ENCODE results near the gene GDPD3.
A peak's percentile ranks its signal among the peaks of the same experiment; 100 is the strongest.
"Not testable (repeated sequence)": the region's sequence is repeated elsewhere in the genome, so short reads cannot be mapped to it uniquely, and the experiment has no call there.

Gene GDPD3

DNA sequence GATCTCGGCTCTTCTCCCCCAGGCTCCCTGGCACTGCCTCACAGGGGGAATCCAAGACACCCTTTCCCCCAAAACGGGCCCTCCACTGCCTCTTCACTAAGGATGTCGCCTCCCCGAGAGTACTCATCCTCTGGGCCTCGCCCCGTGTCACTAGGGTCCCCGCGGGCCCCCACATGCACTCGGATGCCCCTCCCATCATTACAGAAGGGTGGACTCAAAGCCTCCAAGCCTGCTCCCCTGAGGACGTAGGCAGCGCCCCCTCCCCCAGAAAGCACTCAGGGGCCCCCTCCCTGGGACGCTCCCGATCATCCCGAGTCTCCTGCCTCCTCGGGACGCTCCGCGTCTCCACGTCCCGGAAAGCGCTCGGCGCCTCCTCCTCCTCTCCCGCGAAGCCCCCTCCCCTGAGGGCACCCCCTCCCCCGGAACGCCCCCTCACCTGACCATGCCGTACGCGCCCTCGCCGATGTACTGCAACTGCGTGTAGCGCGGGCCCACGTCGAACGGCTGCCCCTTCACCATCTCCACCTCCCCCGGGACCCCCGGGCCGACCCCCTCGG lies 9.3 kb upstream of the GDPD3 start:
- DNase-seq = peak; percentile 3

DNA sequence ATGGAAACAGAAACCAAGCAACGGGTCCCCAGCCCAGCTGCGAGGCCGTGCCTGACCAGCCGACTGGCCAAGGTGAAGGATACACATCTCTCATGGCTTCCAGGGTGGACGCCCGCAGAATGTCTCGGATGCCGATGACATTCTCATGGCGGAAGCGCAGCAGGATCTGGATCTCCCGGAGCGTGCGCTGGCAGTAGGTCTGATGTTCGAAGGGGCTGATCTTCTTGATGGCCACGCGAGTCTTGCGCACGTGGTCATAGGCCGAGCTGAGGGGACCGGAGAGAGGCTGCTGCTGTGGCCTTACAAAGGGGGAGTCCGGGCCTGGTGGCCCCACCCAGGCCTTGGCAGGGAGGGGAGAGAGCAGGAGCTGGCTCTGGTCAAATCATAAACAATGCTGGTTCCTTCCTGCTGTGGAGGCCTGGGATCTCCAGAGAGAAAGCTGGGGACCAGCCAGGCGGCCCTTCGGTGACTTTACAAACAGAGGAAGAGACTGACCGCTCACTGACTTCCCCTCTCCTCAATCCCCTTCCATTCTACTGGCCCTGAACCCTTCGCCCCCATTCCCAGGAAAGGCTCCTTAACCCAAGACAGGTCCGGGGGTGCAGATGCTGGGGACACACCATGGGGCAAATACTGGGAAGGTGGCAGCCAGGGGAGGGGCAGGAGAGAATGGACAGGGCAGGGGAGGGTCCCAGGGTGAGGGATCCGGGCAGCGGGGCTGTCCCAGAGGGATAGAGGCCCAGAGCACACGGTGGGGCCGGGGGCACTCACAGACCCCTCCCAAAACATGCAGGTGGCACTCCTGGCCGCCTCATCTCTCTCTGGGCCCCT lies 8.6 kb upstream of the GDPD3 start:
- DNase-seq = no peak

DNA sequence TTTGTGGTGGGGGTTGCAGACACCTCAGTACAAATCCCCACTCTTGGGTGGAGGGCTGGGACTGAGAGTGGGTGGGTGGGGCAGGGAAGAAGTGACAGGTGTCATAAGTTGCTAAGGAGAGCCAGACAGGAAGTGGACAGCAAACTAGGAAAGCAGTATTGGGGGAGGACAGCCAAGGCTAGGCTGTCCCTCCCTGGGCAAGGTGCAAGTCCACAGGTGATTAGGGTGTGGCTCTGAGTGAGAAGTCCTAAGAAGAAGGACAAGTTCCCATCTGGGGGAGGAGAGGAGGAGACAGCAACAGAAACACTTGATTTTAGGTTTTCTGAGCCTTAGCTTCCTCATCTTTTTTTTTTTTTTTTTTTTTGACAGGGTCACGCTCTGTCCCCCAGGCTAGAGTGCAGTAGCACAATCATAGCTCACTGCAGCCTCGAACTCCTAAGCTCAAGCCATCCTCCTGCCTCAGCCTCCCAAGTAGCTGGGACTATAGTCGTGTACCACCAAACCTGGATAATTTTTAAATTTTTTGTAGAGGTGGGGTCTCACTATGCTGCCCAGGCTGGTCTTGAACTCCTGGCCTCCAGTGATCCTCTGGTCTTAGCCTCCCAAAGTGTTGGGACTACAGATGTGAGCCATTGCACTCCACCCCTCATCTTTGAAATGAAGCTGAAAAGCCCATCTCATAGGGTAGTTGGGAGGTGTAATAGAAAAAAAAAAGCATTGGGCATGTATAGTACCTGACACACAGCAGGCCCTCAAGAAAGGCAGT lies 7.2 kb upstream of the GDPD3 start:
- no peak for DNase-seq

DNA sequence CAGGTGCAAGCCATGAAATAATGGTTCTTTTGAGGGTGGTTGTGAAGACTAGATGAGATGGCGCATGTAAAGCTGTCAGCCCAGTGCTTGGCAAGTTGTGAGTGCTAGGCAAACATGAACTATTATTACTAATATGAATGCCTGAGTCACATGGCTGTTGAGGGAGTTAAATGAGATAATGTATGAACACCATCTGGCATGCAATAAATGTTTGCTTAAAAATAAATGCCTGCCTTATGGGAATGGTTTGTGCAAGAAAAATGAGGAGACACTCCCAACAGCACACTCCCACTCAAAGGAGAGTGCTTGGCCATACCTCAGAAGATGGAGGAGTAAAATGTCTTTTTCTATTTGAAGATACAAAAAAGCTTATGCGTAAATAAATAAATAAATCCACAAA lies 6.1 kb upstream of the GDPD3 start:
- no peak for DNase-seq

DNA sequence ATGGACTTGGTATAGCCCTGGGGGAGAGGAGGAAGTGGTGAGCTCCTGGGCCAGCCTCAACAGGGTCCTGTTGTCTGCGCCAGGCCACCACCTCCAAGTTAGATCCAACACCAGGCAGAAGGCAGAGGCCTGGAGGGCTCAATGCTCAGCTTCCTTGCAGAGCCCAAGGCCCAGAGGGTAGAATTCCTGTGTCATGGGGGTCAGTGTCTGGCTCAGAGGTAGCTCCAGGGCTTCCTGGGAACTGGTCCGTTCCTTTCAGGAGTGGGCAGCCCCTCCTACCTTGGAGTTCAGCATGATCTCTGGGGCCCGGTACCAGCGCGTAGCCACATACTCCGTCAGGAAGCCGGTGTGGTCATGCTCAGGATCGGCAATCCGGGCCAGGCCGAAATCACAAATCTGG lies 4.4 kb upstream of the GDPD3 start:
- DNase-seq = no peak

DNA sequence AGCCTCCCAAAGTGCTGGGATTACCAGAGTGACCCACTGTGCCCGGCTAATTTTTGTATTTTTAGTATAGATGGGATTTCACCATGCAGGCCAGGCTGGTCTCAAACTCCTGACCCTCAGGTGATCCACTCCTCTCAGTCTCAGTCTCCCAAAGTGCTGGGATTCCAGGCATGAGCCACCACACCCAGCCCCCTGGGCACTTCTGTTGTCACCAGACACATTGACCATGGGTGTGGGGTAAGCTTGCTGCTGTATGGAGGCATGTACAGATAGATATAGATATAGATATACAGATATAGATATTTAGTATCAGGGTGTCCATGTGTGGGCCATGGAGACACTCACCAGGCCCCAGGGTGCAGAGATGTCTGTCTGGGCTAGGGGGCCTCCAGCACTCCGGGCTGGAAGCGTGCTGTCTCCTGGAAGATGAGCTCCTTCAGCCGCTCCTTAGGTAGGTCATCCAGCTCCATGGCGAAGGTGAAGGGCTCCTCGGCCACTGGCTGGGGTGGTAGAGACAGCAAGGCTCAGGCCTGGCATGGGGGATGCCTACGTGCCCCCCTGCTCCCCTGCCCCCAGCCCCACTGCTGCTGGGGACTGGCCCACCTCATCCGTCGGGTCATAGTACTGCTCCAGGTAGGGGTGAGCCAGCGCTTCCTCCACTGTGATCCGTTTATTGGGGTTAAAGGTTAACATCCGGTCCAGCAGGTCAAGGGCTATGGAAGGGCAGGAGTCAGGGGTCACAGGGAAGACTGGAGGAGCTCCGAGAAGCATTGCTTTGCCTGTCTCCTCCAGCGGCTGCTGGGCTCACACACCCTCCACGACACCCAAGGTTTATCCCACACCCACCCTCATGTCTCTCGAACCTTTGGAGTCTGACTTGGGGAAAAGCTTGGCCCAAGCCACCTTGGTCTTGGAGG lies 3.2 kb upstream of the GDPD3 start:
- no peak for DNase-seq

DNA sequence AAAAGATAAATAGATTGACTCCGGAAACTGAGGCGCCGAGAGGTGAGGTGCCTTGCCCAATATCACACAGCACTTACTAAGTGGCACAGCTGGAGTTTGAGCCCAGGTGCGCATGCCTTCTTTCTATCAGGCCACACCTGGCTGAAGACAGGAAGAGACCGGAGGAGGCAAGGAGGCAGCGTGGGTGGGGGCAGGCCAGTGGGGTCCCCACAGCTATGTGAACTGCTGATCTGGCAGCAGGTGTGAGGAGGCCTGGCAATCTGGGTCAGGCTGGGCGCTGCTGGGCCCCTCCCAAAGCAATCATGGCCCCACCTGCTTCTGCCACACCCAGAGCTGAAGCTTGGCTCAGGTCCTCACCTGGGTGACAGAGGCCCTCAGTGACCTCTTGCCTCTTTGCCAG lies 1.9 kb upstream of the GDPD3 start:
- DNase-seq = no peak

DNA sequence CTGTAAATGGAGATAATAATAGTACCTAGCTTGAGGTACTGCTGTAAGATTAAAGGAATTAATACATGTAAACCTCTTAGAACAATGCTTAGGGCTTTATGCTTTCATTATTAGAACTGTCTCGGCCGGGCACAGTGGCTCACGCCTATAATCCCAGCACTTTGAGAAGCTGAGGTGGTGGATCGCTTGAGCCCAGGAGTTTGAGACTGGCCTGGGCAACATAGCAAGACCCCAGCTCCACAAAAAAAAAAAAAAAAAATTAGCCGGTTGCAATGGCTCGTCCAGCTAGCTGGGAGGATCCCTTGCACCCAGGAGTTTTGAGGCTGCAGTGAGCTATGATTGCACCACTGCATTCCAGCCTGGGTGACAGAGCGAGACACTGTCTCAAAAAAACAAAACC lies 1.5 kb upstream of the GDPD3 start:
- DNase-seq = not testable (repeated sequence)

DNA sequence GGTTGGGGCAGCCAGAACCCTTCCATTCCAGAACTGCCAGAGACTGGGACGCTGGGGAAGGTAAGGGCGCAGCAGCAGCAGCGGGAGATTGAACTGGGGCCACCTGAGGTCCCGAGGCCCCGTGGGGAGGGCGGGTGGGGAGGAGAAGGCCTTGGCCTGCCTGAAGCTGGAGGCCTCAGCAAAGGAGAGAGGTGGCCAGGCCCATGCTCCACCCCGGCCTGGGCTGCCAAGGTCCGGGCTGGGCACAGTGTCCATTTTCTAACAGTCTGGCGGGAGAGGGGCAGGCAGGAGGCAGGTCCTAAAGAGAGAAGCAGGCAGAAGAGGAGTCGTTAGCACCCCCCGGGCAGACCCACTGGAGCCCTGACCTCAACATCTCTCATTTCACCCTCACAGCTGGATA lies 1.1 kb upstream of the GDPD3 start:
- DNase-seq = no peak

DNA sequence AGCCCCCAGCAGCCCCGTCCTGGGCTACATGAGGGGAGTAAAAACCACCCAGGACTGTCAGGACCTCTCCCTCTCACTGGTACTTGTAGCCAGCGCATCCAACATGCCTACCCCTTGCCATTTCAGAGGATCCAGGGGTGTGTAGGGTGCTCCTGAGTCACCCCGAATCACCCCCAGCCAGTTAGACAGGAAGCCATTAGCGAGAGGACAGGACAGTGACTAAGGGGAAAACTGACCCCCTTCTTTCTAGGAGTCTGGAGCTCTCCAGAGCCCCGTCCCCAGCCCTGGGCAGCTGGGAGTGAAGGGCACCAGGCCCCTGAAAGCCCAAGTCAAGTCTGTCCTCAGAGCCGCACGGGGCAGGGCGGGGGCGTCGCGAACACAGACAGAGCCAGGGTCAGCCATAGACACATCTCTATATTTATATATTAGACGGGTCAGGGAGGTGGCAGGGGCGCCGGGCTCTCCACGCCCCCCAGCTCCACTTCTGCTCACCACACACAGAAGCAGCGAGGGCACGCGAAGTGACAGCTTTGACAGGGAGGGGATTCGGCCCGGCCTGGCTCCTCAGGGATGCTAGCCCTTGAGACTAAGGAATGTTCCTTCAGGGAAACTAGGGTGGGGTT lies 485 bp upstream of the GDPD3 start:
- DNase-seq = peak; percentile 13

DNA sequence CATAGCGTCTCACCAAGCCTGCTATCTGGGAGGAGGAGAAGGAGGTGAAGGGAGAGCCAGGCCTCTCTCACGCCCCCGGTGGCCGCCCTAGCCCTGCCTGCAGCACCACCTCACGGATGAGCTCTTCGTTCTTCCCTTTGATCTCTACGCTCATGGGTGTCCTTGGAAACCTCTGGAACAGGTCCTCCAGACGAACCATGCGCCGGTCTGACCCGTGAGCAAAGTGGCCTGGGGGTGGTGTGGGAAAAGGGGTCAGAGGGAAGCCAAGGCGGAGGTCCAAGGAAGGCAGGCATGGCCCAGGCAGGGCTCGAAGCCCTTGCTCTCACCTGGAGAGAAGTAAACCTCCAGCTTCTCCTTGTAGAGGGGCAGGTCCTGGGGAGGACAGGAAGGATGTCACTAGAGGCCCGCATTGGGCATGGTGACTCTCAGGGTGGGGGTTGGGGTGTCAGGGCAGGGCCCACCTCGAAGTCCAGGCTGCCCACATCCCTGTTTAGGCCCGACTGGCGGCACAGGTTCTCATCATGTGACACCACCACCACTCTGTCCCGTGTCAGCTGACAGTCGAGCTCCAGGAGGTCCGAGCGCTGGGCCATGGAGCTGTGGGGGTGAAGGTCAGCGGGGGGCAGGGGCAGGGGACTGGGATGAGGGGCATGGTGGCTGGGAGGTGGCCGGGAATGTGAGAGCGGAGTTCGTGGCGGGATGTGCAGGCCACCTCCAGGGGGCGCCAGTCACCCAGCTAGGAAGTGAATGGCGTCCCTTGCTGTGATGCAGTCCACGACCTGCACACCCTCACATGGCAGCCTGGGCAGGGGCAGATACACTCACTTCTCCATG lies 923 bp downstream of the GDPD3 start:
- DNase-seq = peak; percentile 51

DNA sequence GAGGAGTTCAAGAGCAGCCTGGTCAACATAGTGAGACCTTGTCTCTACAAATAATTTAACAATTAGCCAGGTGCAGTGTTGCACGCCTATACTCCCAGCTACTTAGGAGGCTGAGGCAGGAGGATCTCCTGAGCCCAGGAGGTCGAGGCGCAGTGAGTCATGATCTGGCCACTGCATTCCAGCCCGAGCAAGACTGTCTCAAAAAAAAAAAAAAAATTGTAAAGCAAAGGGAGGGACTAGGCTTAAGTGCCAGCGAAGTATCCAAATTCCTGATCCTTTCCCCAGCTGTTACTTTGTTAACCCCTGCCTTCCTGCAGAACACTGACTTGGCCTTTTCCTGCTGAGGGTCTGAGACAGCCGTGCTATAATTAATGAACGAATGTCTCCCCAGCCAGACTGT lies 2.7 kb downstream of the GDPD3 start:
- peak; percentile 24 for DNase-seq

DNA sequence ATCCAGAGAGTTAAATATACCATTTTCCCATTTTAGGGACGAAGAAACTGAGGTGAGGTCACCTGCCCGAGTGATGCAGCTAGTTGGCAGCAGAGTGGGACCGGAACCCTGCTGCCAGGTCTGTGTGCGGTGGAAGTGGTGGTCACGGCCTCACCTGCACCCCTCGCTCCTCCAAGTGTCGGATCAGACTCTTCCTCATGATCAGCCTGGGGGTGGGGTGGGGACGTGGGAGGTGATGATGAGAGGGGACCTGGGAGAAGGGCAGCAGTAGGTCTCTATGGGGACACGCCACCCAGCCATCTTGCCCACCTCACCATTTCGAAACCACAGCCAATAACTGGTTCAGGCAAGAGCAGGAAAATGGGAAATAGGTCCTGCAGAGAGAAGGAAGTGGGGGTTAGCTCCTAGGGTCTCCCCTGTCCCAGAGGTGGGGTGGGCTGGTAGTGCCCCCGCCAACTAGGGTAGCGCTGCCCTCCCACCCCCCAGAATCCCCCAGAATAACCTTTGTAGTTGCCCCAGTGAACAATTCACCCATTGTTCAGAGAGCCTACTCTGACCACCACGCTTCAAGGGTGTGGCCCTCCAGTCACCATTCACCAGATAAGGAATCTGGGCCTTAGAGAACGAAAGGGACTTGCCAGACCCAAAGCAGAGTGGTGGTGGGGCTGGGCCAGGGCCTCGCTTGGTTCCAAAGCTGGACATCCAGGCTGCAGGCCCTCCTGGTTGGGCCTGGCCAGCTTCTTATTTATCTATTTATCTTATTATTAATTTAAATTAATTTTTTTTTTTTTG lies 5.1 kb downstream of the GDPD3 start:
- no peak for DNase-seq

DNA sequence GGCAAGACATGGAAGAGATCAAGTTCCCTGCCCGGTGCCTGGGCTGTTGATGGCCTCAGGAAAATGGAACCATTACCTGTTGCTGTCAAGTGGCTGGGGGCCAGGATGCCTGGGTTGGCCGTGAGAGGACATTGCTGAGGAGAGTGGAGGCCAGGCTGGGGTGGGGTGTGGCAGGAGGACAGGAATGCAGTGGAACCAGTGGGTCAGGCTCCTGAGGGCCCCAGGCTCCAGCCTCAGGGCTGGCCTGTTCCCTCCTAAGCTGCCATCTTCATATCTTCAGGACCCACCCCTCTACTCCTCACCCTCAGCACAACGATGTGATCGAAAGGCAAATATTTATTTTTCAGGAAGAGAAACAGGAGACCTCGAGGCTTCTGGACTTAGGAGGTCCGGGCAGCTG lies 8.8 kb downstream of the GDPD3 start:
- DNase-seq = no peak

DNA sequence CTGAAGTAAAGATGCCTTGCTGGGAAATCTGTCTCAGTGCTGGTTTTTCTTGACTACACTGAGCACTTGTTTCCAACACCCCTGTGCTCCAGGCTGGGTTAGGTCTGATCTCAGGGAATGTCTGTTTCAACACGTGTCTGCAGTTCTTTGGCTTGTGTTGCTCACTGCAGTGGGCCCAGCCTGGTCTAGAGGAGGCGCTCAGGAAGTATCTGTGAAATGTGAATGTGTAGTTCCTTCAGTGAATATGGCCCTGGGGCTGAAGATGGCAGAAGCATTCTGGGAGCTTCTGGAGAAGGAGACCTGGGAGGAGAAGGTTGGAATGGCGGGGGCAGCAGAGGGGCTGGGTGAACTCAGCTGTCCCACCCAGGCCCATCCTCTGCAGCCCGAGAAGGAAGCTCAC lies 9.2 kb downstream of the GDPD3 start:
- no peak for DNase-seq

DNA sequence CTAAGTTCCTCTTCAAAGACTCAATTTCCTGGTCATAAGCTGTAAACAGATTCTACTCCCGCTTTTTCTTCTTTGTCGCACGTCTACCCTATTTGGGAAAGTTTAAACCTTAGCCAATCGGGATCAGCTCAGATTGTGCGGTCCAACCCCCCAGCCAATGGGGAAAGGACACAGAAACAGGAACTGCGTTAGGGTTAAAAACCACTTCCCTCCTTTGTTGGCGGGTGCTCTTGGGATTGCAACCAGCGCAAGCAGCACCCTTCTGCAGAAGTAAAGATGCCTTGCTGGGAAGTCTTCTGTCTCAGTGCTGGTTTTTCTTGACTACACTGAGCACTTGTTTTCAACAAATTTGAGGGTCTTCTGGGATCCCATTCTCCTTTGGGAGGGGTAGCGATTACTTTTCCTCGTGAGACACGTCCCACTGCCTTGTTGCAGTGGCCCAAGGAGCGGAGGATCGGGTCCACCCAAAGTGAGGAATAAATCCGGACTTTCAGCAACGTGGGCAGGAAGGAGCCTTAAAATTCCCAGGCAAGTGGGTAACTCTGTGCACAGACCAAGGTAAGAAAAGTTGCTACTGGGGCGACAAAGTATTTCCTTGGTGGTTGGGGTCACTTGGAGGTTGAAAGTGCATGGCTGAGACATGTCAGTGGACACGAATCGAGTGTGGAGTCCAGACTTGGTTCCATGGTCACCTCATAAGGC lies 16.3 kb downstream of the GDPD3 start:
- no peak for DNase-seq

DNA sequence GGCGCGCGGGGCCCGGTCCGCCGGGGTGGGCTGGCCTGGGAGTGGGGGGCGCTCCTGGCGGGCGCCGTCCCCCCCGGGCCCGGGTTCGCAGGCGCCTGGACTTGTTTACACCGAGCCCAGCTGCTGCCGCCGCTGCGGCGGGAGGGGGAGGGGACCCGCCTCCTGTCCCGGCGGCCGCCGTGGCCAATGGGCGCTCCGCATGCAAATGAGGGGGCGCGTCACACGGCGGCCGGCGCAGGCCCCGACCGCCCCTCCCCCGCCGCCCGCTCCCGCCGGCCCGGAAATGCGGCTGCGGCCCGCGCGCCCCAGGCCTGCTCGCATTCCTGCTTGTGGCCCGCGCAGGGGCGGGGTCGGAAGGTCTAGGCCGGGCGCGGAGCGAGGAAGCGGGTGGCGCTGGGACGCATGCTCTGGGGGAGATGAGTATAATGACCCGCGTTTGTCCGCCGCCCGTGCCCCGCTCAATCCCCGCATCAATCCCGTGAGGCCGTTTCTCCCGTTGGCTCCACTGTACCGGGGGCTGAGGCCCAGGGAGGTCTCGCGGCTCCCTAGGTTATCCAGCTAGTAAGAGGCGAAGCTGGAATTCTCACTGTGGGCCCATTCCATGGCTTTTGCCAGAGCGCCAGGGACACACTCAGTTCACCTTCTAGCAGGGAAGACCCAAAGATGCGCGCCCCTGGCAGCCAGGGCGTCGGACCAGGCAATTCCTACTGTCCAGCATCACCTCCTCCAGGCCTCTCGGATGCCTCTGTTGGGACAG lies 17.1 kb downstream of the GDPD3 start, which contains the start of gene YPEL3:
Gene YPEL3, minus strand, starts transcription at position 109 of the 757 bp plus-strand sequence. CDS start 731 bp downstream, outside the sequence.
- DNase-seq = peak; percentile 89

DNA sequence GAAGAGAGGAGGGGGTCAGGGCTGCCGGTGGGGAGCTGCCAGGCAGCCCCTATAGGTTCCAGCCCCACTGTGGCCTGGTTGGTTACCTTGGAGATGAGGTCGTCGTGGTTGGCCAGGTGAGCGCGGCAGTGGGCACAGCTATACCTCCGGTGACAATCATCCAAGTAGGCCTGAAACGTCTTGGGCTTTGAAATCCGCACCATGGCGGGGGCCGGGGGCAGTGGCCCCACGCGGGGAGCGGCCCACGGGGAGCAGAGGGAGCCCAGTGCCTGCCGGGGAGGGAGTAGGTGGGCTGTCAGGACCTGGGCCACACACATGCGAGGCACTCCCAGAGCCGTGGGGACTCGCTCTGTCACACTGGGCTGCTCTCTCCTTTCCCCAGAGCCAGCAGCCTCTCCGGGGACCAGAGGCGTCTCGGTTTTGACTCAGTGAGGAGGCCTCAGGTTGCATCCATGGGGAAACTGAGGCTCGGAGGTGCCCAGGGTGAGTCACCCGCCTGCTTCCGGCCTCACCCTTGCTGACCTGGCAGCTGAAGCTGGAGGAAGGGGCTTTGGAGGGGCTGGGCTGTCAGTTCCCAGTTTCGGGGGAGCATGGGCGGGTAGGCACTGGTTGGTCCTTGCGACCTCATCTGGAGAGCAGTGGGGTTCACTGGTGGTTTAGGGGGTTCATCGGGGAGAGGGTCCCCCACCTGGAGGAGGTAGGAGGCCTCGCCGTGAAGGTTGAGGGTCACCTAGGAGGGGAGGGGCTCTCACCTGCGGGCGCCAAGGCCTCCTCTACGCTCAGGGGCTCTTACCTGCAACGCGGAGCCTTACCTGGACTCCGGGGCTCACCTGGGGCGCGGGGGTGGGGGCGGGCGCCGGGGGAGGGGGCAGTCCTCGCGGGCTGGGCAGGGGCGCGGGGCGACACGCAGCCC lies 17.9 kb downstream of the GDPD3 start:
- no peak for DNase-seq

Data from fibroblast of skin of right biceps (primary cell).